Ishikawa (cell line): Measurements from ENCODE around the gene NSMCE1.

Experiments
- CEBPB ChIP-seq: IDR thresholded peaks from 2 replicates; pipeline ENCODE4 v1.6.1; 2012
- EGR1 ChIP-seq: IDR thresholded peaks from 2 replicates; pipeline ENCODE4 v1.6.1; 2012
- MAX ChIP-seq: IDR thresholded peaks from 2 replicates; pipeline ENCODE4 v1.6.1; 2012
- NFIC ChIP-seq: IDR thresholded peaks from 2 replicates; pipeline ENCODE4 v1.6.1; 2012
- REST ChIP-seq: IDR thresholded peaks from 2 replicates; pipeline ENCODE4 v1.6.1; 2012; ENCODE audit warnings: low read depth, mild to moderate bottlenecking
- TAF1 ChIP-seq: IDR thresholded peaks from 2 replicates; pipeline ENCODE4 v1.6.1; 2012; ENCODE audit warnings: low read depth, mild to moderate bottlenecking
- USF1 ChIP-seq: IDR thresholded peaks from 2 replicates; pipeline ENCODE4 v1.6.1; 2012
- YY1 ChIP-seq: IDR thresholded peaks from 2 replicates; pipeline ENCODE4 v1.6.1; 2012; ENCODE audit warnings: low read depth

GRCh38 chr16:27275394-27275793 lies 6.8 kb upstream of the NSMCE1 start:
- TF ChIP-seq CEBPB (no peak), MAX (no peak), NFIC (no peak), EGR1 (no peak), YY1 (no peak), USF1 (no peak), REST (no peak), TAF1 (no peak)
